GM18870 (cell line): ENCODE data around the gene OR2F1.
"Not testable (repeated sequence)": the region's sequence is repeated elsewhere in the genome, so short reads cannot be mapped to it uniquely, and the experiment has no call there.

ENCODE experiments used
- ATAC-seq: cut with Tn5 transposase; IDR thresholded peaks from one replicate; pipeline ENCODE4 v1.9.1; 2021; ENCODE audit warnings: moderate library complexity; ENCODE audit not compliant: unreplicated experiment

Gene OR2F1

GRCh38 chr7:144006029-144006691, 51.5 kb downstream of the OR2F1 start:
- ATAC-seq: no peak

GRCh38 chr7:144006692-144007042, 52.0 kb downstream of the OR2F1 start:
- ATAC-seq: no peak

- ATAC-seq: no peak
Observed at GRCh38 chr7:144009361-144009760, 54.7 kb downstream of the OR2F1 start.

- ATAC-seq: not testable (repeated sequence)
Observed at GRCh38 chr7:144010061-144010460, 55.4 kb downstream of the OR2F1 start.

GRCh38 chr7:144010821-144011220, 56.2 kb downstream of the OR2F1 start:
- not testable (repeated sequence) for ATAC-seq

- no peak for ATAC-seq
Observed at GRCh38 chr7:144011458-144012230, 57.0 kb downstream of the OR2F1 start.
